Gastroesophageal sphincter (tissue), 3 donors: ENCODE data around the gene KCNK5.

ENCODE experiments used
- CTCF ChIP-seq, 4 experiments: fragments of 200-600 bp in 2 of 4; fragments of 450-650 bp in 2 of 4; sonication (generic) in 1 of 4; IDR thresholded peaks; one replicate each; pipeline ENCODE4 v1.5.1; 2017 to 2019; ENCODE audit warnings: antibody characterized with exemption in 4 of 4, mild to moderate bottlenecking in 2 of 4, moderate library complexity in 2 of 4
- EP300 ChIP-seq: sonication (generic); formaldehyde crosslinking; IDR thresholded peaks from one replicate; pipeline ENCODE4 v1.6.1; 2017; ENCODE audit warnings: antibody characterized with exemption, mild to moderate bottlenecking
- POLR2A ChIP-seq, 2 donors: fragments of 450-650 bp; IDR thresholded peaks; one replicate each; pipeline ENCODE4 v1.6.1; 2017; ENCODE audit warnings: antibody characterized with exemption in 2 of 2, mild to moderate bottlenecking in 2 of 2, moderate library complexity in 1 of 2
- POLR2AphosphoS5 ChIP-seq: sonication (generic); formaldehyde crosslinking; IDR thresholded peaks from one replicate; pipeline ENCODE4 v1.6.1; 2017; ENCODE audit warnings: antibody characterized with exemption

GRCh38 chr6:39173270-39173669, 56.0 kb downstream of the KCNK5 start:
- TF ChIP-seq CTCF (IDR thresholded peaks at IDR 0.05) (no peak), POLR2A (IDR thresholded peaks at IDR 0.05) (no peak), POLR2AphosphoS5 (no peak), EP300 (no peak)
